AG04449 (cell line): Measurements from ENCODE around the gene ZBTB18.

Experiments used
- CTCF ChIA-PET: fragments of 350-600 bp; formaldehyde crosslinking; extraction: SDS; loops from one replicate; lab custom pipeline; 2021; ENCODE audit warnings: antibody characterized with exemption; lab: Yijun Ruan, JAX
- POLR2A ChIA-PET: fragments of 400-600, 350-600 bp; formaldehyde crosslinking; extraction: SDS; loops from one replicate; lab custom pipeline; 2020; ENCODE audit warnings: antibody characterized with exemption, inconsistent platforms; lab: Yijun Ruan, JAX
- DNase-seq: peaks from one replicate; pipeline ENCODE4 v3.0.0-alpha.2; 2010; ENCODE audit warnings: low read depth, low spot score
- H3K4me3 ChIP-seq: 2 replicates; pipeline ENCODE4 v1.5.1; 2011; ENCODE audit warnings: low read depth, mild to moderate bottlenecking, control low read depth, low read length
- TF ChIP-seq, protein P1 (sequence below): IDR thresholded peaks from one replicate; pipeline ENCODE4 v1.5.1; 2011; ENCODE audit warnings: mild to moderate bottlenecking, moderate library complexity, low read length, control low read depth, inconsistent platforms; ENCODE audit not compliant: insufficient read depth; ENCODE audit errors: missing control alignments

ZBTB18 gene

GRCh38 chr1:244046907-244047611 lies 4.0 kb upstream of the ZBTB18 start:
- DNase-seq: no peak
- CTCF ChIA-PET: interaction anchor here (1.0 kb wide), 1 partner anchor 227 kb away, joined by 3 read pairs; no protein-coding TSS in a partner anchor
- H3K4me3 ChIP-seq: peak overlapping the region; percentile 79
- TF ChIP-seq, protein P1, sequence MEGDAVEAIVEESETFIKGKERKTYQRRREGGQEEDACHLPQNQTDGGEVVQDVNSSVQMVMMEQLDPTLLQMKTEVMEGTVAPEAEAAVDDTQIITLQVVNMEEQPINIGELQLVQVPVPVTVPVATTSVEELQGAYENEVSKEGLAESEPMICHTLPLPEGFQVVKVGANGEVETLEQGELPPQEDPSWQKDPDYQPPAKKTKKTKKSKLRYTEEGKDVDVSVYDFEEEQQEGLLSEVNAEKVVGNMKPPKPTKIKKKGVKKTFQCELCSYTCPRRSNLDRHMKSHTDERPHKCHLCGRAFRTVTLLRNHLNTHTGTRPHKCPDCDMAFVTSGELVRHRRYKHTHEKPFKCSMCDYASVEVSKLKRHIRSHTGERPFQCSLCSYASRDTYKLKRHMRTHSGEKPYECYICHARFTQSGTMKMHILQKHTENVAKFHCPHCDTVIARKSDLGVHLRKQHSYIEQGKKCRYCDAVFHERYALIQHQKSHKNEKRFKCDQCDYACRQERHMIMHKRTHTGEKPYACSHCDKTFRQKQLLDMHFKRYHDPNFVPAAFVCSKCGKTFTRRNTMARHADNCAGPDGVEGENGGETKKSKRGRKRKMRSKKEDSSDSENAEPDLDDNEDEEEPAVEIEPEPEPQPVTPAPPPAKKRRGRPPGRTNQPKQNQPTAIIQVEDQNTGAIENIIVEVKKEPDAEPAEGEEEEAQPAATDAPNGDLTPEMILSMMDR: no peak
- POLR2A ChIA-PET: interaction anchor here (1.1 to 1.6 kb wide), 2 partner anchors 19 to 248 kb away, joined by 4 read pairs; no protein-coding TSS in a partner anchor

GRCh38 chr1:244047621-244048255 lies 3.3 kb upstream of the ZBTB18 start:
- CTCF ChIA-PET: interaction anchor here (1.0 kb wide), 1 partner anchor 226 kb away, joined by 3 read pairs; no protein-coding TSS in a partner anchor
- TF ChIP-seq, protein P1: no peak
- POLR2A ChIA-PET: interaction anchor here (1.0 to 1.6 kb wide), 3 partner anchors 18 to 334 kb away, joined by 3 to 4 read pairs (median 4); no protein-coding TSS in a partner anchor
- DNase-seq: no peak
- peak overlapping the region; percentile 79 for H3K4me3 ChIP-seq

DNA sequence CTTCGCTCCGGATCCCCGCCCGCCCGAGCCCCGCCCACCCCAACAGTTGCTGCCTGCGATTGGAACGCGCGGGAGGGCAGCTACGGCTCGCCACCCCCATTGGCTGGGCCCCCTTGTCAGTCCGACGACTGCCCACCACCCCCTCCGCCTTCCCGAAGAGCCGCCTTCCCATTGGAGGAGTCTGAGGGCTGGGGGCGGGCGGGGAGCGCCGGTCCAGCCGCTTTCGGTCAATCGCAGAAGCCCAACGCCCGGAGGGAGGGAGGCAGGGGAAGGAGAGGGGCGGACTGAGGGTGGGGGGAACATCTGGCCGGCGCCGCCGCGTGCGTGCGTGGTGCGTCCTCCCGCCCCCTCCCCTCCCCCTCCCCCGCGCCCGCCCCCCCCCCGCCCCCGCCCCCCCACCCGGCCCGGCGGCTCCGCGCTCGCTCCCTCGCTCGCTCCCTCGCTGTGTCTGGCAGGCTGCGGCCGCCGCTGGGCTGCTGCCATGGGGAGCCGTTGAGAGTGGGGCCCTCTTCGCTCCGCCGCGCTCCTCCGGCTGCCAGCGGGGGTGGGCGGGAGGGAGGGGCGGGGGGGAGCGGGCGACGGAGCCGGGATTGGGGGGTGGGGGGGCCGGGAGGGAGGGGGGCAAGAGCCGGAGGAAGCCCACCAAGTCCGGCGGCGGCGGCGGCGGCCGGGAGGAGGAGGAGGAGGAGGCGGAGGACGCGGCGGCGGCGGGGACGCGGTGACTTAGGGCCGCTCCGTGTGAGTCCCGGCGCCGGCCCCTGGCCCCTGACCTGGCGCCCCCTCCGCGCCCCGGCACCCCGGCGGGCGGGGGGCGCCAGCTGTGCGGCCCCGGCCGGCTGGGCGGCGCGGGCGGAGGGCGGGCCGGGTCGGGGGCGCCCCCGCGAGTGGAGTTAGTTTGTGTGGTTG lies 2.6 kb upstream of the ZBTB18 start:
- ChIA-PET POLR2A (interaction anchor here (1.0 to 1.6 kb wide), 4 partner anchors 17 to 335 kb away, joined by 3 to 5 read pairs (median 4); no protein-coding TSS in a partner anchor), CTCF (interaction anchor here (1.0 kb wide), 1 partner anchor 225 kb away, joined by 3 read pairs; no protein-coding TSS in a partner anchor)
- DNase-seq: peak; percentile 94
- TF ChIP-seq, protein P1: no peak
- H3K4me3 ChIP-seq: peak overlapping the region; percentile 85

- ChIA-PET POLR2A (interaction anchor here (1.0 kb wide), 1 partner anchor 16 kb away, joined by 5 read pairs; no protein-coding TSS in a partner anchor), CTCF (interaction anchor here (1.3 kb wide), 1 partner anchor 15 kb away, joined by 3 read pairs; no protein-coding TSS in a partner anchor)
- H3K4me3 ChIP-seq: peak overlapping the region; percentile 85
- DNase-seq: no peak
- TF ChIP-seq, protein P1: no peak
Observed at GRCh38 chr1:244049162-244050013, 1.7 kb upstream of the ZBTB18 start.
